HUES6 (cell line): ENCODE data around the gene RNF220.

Experiments
- H3K27ac ChIP-seq: 2 replicates; pipeline ENCODE4 v1.7.0; 2013; ENCODE audit warnings: low read depth, mild to moderate bottlenecking, low read length, inconsistent platforms
- H3K27me3 ChIP-seq: 2 replicates; pipeline ENCODE4 v1.6.1; 2013; ENCODE audit warnings: low read length; ENCODE audit not compliant: control insufficient read depth, insufficient read depth
- H3K36me3 ChIP-seq: 2 replicates; pipeline ENCODE4 v1.6.1; 2013; ENCODE audit warnings: low read length; ENCODE audit not compliant: control insufficient read depth, insufficient read depth
- H3K4me1 ChIP-seq: 2 replicates; pipeline ENCODE4 v1.6.1; 2013; ENCODE audit warnings: low read length; ENCODE audit not compliant: control insufficient read depth, insufficient read depth
- H3K4me3 ChIP-seq: 2 replicates; pipeline ENCODE4 v1.5.1; 2013; ENCODE audit warnings: low read depth, low read length
- H3K9ac ChIP-seq: one replicate; pipeline ENCODE4 v1.6.1; 2013; ENCODE audit warnings: mild to moderate bottlenecking, low read length
- H3K9me3 ChIP-seq: 2 replicates; pipeline ENCODE4 v1.6.1; 2013; ENCODE audit warnings: low read depth, low read length; ENCODE audit not compliant: control insufficient read depth, insufficient read depth

The RNF220 gene

DNA sequence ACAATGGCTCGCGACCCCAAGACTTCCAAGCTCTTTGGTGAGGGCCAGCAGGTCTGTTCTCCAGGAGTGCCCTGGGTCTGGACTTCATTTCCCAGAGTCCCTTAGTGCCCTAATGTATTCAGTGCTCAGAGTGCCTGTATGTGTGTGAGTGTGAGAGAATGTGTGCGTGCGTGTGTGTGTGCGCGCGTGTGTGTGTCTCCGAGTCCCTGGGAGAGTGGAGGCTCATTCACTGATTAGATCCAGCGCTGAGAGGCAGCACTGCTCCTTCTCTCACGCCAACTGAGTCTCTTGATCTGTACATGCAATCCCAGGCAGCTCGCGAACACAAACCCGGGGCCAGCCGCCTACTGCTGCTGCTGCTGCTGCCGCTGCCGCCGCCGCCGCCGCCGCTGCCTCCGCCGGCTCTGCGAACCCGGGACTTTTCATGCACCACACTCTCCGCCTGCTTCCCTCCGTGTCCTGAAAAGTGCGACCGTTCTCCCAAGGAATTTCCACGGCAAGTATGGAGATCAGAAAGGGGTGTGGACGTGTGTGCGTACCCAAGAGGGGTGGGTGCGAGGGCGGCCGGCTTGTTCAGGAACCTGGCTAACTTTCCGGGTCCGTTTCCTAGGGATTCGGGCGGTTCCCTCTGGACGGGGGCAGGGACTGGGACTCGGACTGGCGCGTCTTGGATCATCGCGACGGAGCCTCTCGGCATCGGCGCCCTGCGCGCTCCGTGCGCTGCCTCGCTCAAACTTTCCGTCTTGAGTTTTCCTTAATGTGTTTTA lies at the start of gene RNF220:
TSS of gene RNF220 (plus strand) at position 225 of the 767 bp plus-strand sequence.
- Histone ChIP-seq H3K36me3 (no peaks in the 10 kb centered on the region), H3K27ac (no peak within 1 kb of the TSS), H3K9ac (peak within 1 kb of the TSS; percentile 59), H3K9me3 (no peaks in the 10 kb centered on the region), H3K4me3 (peak within 1 kb of the TSS; percentile 77), H3K27me3 (peaks cover 52% of the 10 kb centered on the region), H3K4me1 (peaks cover 11% of the 10 kb centered on the region; the same call in 1 of the 2 replicates)

DNA sequence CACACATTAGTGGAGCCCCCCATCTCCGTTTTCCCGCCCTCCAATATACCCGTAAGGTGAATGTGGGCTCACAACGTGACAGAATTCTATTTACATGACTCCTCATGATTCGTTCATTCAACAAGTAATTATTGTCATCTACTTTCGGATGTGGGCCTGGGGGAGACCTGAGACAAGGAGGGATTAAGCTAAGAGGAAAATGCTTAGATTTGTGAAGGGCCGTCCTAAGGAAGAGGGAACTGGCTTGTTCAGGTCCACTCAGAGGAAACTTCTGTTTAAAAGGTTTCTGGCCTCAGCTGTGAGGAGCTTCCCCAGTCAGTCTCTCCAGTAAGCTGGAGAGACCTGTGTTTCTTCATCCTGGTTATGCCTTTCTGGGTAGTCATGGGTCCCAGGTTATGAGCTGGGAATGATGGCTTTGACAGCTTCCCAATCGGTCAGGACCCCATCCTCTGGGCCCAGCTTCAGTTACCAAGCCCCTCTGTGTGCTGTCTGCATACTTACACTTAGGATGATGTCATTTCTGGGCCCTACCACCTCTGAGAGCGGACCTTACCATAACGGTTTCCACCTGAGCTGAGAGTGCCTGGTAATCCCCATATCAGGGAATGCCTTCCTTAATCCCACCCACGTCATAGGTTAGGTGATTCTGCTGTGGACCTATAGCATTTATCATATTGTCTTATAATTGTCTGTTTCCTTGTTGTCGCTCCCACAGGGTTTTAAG lies 49.3 kb upstream of the RNF220 start:
- Histone ChIP-seq H3K27ac (no peak overlapping the region), H3K4me1 (peaks cover 27% of the 10 kb centered on the region), H3K9me3 (no peaks in the 10 kb centered on the region), H3K4me3 (peak overlapping the region; percentile 86), H3K36me3 (0 out of 2 replicates have a peak, but pooled peaks cover 5% of the 10 kb centered on the region), H3K27me3 (no peaks in the 10 kb centered on the region), H3K9ac (no peak overlapping the region)

DNA sequence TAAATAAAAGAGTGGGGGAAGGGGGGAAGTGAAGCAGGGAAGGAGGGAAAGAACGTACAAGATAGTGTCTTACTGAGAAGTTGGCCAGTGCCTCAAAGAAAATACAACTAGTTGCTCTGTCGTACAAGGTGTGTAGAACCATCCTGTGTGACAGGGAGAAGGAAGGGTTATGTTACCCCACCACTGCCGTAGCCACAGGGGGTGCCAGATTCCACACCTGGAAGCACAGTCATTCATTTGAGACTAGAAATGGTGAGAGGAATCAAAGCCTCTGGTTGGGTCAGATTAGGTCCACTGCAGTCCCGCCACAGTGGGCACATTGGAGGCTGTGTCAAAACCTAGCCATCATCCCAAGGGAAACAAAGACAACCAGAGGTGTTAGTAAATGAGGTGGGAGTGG lies 47.3 kb upstream of the RNF220 start:
- Histone ChIP-seq H3K9ac (no peak overlapping the region), H3K4me3 (no peak overlapping the region), H3K36me3 (no peaks in the 10 kb centered on the region), H3K9me3 (no peaks in the 10 kb centered on the region), H3K27ac (no peak overlapping the region), H3K27me3 (no peaks in the 10 kb centered on the region), H3K4me1 (peaks cover 27% of the 10 kb centered on the region)

DNA sequence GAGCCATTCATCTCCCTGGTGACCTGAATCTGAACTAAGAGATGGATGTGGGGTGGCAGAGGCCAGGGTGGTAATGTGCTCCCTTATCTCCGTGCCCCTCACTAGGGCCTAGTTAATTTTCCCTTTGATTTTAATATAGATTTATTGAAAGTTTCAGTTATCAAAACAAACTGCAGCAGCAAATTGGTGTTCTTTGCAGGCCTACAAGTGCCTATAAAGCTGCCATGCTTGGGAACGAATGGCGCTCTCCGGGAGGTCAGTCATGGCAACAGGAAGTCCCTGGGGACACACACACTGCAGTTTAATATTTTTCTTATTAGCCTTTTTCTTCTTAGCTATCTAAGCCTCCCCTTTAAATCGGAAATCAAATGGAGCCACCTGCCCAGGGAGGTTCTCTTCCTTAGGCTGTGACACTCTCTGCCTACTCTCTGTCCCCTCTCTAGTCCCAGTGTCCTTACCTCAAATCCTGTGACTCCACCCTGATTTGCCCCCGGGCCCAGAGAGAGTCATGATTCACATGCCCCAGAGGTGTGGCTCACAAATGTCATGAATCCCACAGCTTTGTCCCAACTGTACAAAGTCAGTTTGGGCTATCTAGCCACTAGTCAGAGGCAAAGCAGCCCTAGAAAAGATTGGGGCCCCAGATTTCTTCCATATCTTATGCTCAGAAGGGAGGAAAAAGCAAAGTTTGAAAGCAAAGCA lies 45.7 kb upstream of the RNF220 start:
- Histone ChIP-seq H3K4me3 (no peak overlapping the region), H3K36me3 (no peaks in the 10 kb centered on the region), H3K27me3 (no peaks in the 10 kb centered on the region), H3K27ac (no peak overlapping the region), H3K9me3 (no peaks in the 10 kb centered on the region), H3K9ac (no peak overlapping the region), H3K4me1 (peaks cover 16% of the 10 kb centered on the region)

DNA sequence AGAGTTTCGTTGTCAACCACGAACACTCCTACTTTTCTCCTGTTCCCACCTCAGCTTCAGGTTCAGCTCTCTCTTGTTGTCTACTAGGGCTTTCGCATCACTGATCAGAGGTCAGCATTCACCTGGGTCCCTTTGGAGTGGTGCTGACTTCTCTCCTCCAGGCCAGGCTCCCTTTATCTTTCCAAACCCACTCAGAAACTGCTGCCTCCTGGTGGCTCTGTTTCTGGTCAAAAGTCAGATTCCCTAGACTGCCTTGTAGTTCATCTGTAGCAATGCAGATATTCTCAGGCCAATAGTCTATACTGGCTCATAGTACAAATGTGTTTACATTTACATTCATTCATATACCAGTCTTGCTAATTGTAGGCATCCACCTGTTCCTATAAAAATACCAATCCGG lies 43.6 kb upstream of the RNF220 start:
- no peaks in the 10 kb centered on the region for H3K9me3 ChIP-seq
- no peak overlapping the region for H3K27ac ChIP-seq
- peaks cover 4% of the 10 kb centered on the region; the same call in 1 of the 2 replicates for H3K27me3 ChIP-seq
- no peak overlapping the region for H3K4me3 ChIP-seq
- H3K4me1 ChIP-seq: peaks cover 10% of the 10 kb centered on the region
- no peaks in the 10 kb centered on the region for H3K36me3 ChIP-seq
- no peak overlapping the region for H3K9ac ChIP-seq

DNA sequence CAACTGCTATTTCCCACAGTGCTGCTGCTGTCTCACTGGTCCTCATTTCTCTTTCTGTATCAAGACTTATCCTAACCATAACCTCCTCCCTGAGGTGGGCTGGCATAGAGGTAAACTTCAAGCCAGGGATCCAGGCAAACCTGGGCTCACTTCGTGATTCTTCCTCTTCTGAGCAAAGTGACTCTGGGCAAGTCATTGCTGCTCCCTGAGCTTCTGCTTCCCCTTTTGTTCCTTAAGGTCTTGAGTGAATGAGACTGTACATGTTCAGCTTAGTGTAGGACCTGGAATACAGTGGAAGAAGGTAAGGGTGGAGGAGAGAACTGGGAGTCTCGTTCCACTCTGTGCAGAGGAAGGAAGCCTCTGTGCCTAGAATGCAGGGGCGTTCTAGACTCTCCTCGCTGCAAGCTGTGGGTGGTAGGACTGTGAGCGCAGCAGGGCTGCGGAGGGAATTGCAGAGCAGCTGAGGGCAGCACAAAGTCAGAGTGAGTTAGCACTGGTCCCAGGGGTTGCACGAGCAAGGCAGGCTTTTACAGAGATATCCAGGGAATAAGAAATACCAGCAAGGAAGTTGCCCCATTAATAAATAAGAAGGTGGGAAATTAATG lies 38.6 kb upstream of the RNF220 start:
- Histone ChIP-seq H3K4me3 (no peak overlapping the region), H3K36me3 (no peaks in the 10 kb centered on the region), H3K9ac (no peak overlapping the region), H3K27me3 (peaks cover 13% of the 10 kb centered on the region; the same call in 1 of the 2 replicates), H3K9me3 (no peaks in the 10 kb centered on the region), H3K27ac (no peak overlapping the region), H3K4me1 (peaks cover 12% of the 10 kb centered on the region)

DNA sequence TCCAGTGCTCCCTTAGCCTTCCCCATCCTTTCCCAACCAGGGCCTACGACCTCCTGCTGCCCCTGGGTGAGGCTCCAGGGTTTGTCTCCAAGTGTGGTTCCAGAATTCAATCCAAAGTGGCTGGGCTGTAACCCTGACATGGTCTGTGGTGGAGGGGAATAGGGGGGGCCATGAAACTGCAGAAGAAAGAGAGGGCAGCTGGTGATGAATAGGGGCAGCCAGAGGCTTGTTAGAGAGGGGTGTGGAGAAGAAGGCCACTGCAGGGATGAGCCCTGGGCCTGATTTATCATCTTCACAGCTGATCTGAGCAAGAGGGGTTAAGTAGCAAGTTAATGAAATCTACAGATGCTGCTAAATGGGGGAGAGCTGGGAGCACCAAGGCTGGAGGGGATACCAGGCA lies 37.1 kb upstream of the RNF220 start:
- Histone ChIP-seq H3K4me3 (no peak overlapping the region), H3K27me3 (peaks cover 13% of the 10 kb centered on the region; the same call in 1 of the 2 replicates), H3K27ac (no peak overlapping the region), H3K4me1 (peaks cover 12% of the 10 kb centered on the region), H3K36me3 (no peaks in the 10 kb centered on the region), H3K9me3 (no peaks in the 10 kb centered on the region), H3K9ac (no peak overlapping the region)

DNA sequence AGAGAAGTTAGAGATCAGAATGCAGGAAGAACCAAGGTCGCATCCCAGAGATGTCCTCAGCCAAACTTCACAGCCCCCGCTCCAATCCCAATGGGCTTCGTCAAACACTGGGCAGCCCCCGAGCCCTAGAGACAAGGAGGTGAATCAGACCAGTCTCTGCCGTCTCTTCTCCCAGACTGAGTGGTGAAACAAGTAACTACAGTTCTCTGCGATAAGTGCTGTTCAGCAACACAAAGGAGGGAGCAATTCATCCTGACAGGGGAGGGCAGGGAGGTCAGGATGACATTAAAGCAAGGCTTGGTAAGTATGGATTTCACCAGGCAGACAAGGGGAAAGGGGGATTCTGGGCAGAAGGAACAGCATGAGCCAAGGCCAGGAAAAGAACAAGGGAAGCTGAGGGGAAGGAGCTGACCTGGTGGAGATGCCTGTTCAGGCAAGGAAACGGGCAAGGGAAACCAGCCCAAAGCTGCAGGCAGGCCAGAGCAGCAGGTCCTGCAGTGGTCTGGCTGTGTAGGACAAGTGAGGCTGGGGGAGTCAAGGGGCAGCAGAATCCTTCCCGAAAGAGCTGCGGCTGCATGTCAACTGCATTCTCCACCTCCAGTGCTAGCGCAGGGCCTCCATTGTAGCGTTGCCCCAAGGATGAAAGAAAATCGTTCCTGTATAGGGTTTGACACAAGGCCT lies 36.4 kb upstream of the RNF220 start:
- H3K4me3 ChIP-seq: no peak overlapping the region
- peaks cover 13% of the 10 kb centered on the region; the same call in 1 of the 2 replicates for H3K27me3 ChIP-seq
- no peak overlapping the region for H3K27ac ChIP-seq
- peaks cover 12% of the 10 kb centered on the region for H3K4me1 ChIP-seq
- H3K9ac ChIP-seq: no peak overlapping the region
- no peaks in the 10 kb centered on the region for H3K36me3 ChIP-seq
- H3K9me3 ChIP-seq: no peaks in the 10 kb centered on the region

DNA sequence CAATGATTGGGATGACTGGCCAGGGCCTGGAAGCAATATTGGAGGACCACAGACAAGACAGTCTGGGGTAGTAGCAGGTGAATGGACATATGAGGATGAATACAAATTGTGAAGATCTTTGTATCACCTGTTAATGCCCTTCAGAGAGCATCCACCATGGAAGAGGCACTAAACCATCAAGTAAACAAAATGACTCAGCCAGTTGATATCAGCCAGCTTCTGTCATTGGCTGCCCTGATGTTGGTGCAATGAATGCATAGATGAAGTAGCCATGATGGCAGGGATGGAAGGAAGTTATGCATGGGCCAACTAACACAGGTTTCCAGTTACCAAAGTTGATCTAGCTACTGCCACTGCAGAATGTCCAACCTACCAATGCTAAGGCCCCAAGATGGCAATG lies 33.8 kb upstream of the RNF220 start:
- Histone ChIP-seq H3K27ac (no peak overlapping the region), H3K36me3 (no peaks in the 10 kb centered on the region), H3K27me3 (peaks cover 12% of the 10 kb centered on the region; the same call in 1 of the 2 replicates), H3K4me1 (peaks cover 12% of the 10 kb centered on the region), H3K4me3 (no peak overlapping the region), H3K9me3 (no peaks in the 10 kb centered on the region), H3K9ac (no peak overlapping the region)

DNA sequence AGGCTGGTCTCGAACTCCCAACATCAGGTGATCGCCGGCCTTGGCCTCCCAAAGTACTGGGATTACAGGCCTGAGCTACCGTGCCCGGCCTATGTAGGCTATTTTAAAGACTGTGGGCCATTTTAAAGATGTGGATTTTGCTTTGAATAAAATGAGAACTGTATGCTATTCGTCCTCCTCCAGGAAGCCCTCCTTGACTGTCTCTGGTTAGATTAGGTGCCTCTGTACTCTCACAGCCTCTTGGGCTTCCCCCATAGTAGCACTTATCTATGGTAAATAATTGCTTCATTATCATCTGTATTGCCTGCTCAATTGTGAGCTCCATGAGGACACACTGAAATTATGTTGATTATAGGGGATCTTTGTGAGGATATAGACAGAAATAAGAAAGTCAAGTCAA lies 29.5 kb upstream of the RNF220 start:
- no peaks in the 10 kb centered on the region for H3K27me3 ChIP-seq
- no peaks in the 10 kb centered on the region for H3K36me3 ChIP-seq
- no peaks in the 10 kb centered on the region for H3K9me3 ChIP-seq
- no peak overlapping the region for H3K27ac ChIP-seq
- no peak overlapping the region for H3K9ac ChIP-seq
- no peak overlapping the region for H3K4me3 ChIP-seq
- H3K4me1 ChIP-seq: peaks cover 2% of the 10 kb centered on the region; the same call in 1 of the 2 replicates
